KBM-7 (cell line): ENCODE measurements around the gene TP73.
"Not testable (repeated sequence)": the region's sequence is repeated elsewhere in the genome, so short reads cannot be mapped to it uniquely, and the experiment has no call there.

ENCODE experiments used
- DNase-seq: peaks from one replicate; pipeline ENCODE4 v3.0.0-alpha.2; 2015
- in situ Hi-C: fragments of 300-500 bp; cut with MboI; formaldehyde crosslinking; loops from 2 replicates; pipeline ENCODE4 v1.14.3; 2020; ENCODE audit warnings: low sequenced_read_pairs, low pct_unique_long_range_greater_than_20kb, mixed read lengths

Gene TP73

GRCh38 chr1:3745590-3746381, 93.5 kb downstream of the TP73 start:
- in situ Hi-C loops: no loop called here
- DNase-seq: no peak

GRCh38 chr1:3746389-3746829, 94.1 kb downstream of the TP73 start:
- in situ Hi-C loops: no loop called here
- DNase-seq: no peak

GRCh38 chr1:3746830-3747521, 94.7 kb downstream of the TP73 start:
- peak; percentile 75 for DNase-seq

DNA sequence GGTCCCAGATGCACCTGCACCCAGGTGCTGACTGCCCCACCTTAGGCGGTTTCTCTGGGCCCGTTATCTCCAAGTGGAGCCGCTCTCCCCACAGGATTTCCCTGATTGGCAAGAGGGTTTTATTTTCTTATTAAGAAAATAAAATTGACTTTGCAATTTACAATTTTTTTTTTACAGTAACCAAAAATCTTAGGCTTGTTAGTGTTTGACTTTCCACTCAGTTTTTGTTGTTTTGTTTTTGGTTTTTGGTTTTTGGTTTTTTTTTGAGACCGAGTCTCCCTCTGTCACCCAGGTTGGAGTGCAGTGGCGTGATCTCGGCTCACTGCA, 95.2 kb downstream of the TP73 start:
- in situ Hi-C loops: no loop called here
- no peak for DNase-seq

More at GRCh38 chr1:3746830-3747521, 94.7 kb downstream of the TP73 start:
- in situ Hi-C loops: no loop called here

- in situ Hi-C loops: no loop called here
These were observed 95.6 kb downstream of the TP73 start for GRCh38 chr1:3747903-3748302.

DNA sequence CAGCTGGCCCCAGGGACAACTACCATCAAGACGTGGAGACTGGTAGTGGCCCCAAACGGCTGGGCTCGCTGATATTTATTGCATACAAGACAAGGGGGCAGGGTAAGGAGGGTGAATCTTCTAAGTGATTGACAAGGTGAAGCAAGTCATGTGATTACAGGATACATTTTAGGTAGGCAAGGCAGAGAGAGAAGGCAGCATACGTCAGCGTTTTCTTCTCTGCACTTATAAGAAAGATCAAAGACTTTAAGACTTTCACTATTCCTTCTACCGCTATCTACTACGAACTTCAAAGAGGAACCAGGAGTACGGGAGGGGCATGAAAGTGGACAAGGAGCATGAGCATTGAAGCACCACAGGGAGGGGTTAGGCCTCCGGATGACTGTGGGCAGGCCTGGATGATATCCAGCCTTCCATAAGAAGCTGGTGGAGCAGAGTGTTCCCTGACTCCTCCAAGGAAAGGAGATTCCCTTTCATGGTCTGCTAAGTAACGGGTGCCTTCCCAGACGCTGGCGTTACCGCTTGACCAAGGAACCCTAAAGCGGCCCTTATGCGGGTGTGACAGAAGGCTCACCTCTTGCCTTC, 96.1 kb downstream of the TP73 start:
- in situ Hi-C loops, DNase-seq: not testable (repeated sequence)

More at GRCh38 chr1:3747903-3748302, 95.6 kb downstream of the TP73 start:
- no peak for DNase-seq

- in situ Hi-C loops: no loop called here
- DNase-seq: no peak
These were observed 97.2 kb downstream of the TP73 start for GRCh38 chr1:3749512-3749911.

- in situ Hi-C loops: no loop called here
- no peak for DNase-seq
These were observed 98.4 kb downstream of the TP73 start for GRCh38 chr1:3750741-3751140.

DNA sequence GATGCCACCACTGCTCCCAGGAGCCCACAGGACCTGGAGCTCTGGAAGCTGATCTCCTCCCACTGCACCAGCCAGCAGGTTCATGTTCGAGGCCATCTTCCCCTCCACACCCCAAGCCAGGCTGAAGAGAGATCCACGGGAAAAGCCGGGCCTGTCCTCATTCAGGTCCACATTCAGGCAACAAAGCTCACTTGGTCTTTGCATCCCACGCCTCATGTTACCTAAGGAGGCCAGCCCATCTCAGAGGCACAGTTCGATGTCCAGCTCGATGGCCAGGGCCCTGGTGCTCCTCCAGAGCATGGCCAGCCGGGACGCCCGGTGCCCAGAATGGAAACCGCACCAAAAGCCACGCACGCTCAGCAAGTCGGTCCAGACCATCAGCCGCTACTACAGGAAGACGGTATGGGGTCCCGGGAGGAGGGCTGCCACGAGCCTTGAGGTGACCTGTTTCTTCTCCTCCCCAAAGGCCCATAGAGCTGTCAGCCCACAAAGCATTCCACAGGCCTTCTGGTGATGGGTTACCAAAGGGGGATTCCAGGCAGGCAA, 100.2 kb downstream of the TP73 start, which contains the start of gene CCDC27:
Gene CCDC27 (plus strand): TSS at position 51 of the 546 bp plus-strand sequence. CDS start 32 bp downstream, at position 83.
- in situ Hi-C loops: no loop called here
- DNase-seq: no peak

- DNase-seq: no peak
- in situ Hi-C loops: no loop called here
These were observed 101.5 kb downstream of the TP73 start for GRCh38 chr1:3753656-3754454.

GRCh38 chr1:3756394-3756793, 104.1 kb downstream of the TP73 start:
- in situ Hi-C loops: no loop called here
- DNase-seq: no peak

- in situ Hi-C loops: no loop called here
- no peak for DNase-seq
These were observed 106.8 kb downstream of the TP73 start for GRCh38 chr1:3759164-3759563.

- no peak for DNase-seq
- in situ Hi-C loops: no loop called here
These were observed 107.5 kb downstream of the TP73 start for GRCh38 chr1:3759796-3760195.

GRCh38 chr1:3761296-3762010, 109.1 kb downstream of the TP73 start:
- in situ Hi-C loops: no loop called here
- DNase-seq: no peak

DNA sequence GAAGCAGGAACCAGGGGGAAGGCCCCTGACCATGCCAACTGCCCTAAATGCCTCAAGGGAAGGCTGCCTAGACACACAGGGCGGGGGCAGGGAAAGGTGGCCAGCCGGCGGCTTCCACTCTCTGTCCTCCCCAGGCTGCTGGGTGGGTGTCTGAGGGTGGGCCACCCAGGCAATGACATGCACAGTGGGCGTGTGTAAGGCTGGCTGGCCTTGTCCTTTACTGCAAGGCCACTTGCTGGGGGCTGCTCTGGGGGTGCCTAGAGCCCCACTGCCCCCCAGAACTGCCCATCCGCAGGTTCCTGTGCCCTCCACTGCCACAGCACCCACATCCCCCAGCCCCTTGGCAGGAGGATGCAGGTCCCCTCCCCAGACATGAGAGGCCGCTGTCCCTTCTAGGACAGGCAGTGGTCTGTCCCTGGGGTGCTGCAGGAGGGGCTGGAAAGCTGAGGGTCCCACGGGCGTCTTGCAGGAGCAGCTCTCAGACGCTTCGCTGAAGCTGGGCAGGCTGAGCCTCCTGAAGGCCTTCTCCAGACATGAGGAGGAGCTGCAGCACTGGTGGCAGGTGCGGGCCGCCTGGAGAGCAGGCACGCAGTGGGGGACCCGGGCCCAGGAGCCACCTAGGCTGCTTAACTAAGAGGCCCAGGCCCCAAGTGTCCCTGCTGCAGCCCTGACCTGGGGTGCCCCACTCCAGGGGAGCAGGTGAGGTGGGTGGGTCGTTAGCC, 110.0 kb downstream of the TP73 start:
- in situ Hi-C loops: no loop called here
- DNase-seq: no peak

DNA sequence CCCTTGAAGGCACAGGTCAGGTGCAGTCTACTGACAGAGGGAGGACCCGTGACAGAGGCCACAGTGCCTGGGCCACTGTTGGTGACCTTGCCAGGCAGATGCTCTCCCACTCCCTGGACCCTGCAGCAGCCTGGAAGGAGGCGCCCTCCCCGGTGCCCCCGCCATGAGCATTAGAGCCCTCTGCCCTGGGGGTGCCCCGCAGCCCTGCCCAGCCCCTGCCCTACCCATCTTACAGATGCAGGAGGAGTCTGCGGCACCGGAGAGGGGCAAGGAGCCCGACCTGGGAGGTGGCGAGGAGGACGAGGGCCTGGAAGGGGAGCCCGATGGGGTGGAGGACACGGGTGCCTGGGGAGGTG, 110.5 kb downstream of the TP73 start:
- in situ Hi-C loops: no loop called here
- DNase-seq: no peak

DNA sequence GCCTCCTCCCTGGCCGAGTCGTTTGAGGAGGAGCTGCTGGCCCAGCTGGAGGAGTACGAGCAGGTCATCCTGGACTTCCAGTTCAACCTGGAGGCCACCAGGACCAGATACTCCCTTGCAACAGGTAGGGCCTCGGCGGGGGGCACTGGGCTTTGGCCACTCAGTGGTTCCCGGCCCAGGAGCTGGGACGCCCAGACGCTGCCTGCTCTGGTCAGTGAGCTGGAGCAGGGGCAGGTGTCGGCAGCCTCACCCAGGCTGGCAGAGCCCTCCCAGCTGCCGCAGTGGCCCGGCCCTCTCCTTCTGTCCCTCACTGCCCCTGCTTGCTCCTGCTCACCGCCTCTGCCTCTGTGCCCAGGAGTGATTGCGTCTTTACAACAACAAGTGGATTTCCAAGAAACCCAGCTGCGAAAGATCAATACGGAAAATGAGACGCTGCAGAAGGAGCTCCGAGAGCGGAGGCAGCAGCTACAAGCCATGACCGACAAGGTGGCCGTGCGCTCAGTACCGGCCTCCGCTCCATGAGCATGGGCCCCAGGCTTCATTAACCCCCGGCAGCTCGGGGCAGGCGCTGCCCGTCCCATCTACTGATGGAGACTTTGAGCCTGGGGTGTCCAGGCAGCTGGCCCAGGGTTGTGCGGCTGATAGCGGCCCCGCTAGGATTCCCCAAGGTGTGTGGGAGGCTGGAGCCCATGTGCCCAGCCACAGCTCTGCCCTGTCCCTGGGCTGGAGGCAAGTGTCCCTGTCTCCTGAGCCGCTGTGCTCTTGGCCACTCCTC, 111.2 kb downstream of the TP73 start:
- in situ Hi-C loops: no loop called here
- DNase-seq: no peak
